Measurements from ENCODE around the gene IL1B. TPM values are rescaled to one million over a fixed set of nuclear protein-coding genes. Genes with fewer than 3 reads are reported as not detected.

IL1B gene
- total RNA-seq, 1 experiment from 2014 or later, result 1.4 TPM

DNA sequence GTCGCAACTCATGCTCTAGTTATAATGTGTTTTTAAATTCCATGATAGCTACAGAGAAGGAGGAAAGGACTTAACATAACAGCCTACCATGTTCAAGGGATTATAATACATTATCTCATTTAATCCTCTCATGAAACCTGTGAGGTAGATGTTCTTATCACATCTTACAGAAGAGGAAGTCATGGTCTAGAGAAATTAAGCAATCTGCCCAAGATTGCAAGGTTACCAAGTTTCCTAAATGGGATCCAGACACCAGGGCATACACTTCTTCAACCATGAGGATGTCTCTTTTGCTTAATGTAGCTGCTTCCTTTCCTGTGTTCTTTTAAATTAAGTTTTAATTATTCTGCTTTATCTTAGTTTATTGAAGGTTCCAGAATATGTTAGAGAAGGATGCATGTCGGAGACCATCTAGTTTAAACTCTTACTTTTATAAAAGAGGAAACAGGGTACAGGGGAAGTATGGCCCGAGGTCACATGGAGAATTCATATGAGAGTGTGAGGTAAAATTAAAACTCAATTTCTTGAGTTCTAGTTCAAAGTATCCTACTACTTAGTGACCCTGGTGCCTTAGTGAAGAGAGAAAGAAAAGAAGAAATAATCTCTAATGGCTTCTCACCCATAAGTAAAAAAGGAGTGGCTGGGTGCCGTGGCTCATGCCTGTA lies 48.7 kb downstream of the IL1B start:
- Histone ChIP-seq H3K9me2 (ENCODE audit: insufficient read depth) (no peaks in the 10 kb centered on the region), H3F3A (ENCODE audit: insufficient read depth, low read depth) (peaks cover 8% of the 10 kb centered on the region), H3K36me3 (ENCODE audit: low read depth) (no peaks in the 10 kb centered on the region), H3K27ac (peak overlapping the region; percentile 78), H3K27me3 (ENCODE audit: insufficient read depth, low read depth) (no peaks in the 10 kb centered on the region), H4K20me1 (ENCODE audit: insufficient read depth) (no peaks in the 10 kb centered on the region), H3K4me1 (replicated peaks; ENCODE audit: insufficient read depth) (peaks cover 47% of the 10 kb centered on the region), H3K4me2 (peak overlapping the region; percentile 30), H3K4me3 (no peak overlapping the region), H2AFZ (no peak overlapping the region), H3K79me2 (ENCODE audit: low read depth) (no peaks in the 10 kb centered on the region), H3K9me3 (ENCODE audit: insufficient read depth, low read depth) (peaks cover 16% of the 10 kb centered on the region)
- ChIA-PET CTCF (interaction anchor here (0.6 kb wide), 1 partner anchor 215 kb away, joined by 4 read pairs; no protein-coding TSS in a partner anchor), POLR2A (ENCODE audit: unreplicated experiment) (no interaction called here)
- intact Hi-C loops (cut with micrococcal nuclease; ENCODE audit: unreplicated experiment), result no loop called here
- TF ChIP-seq EZH2 (IDR thresholded peaks at IDR 0.05; ENCODE audit: low read depth) (no peak), CTCF (conservative IDR thresholded peaks at IDR 0.05) (no peak)
- BruUV-seq (replicated peaks), result no TSS peak
- DNase-seq, result no peak

- Histone ChIP-seq H2AFZ (no peak overlapping the region), H3K9me3 (ENCODE audit: insufficient read depth, low read depth) (peaks cover 13% of the 10 kb centered on the region), H3K79me2 (ENCODE audit: low read depth) (no peaks in the 10 kb centered on the region), H3K4me3 (no peak overlapping the region), H3F3A (ENCODE audit: insufficient read depth, low read depth) (peaks cover 2% of the 10 kb centered on the region; the same call in 1 of the 2 replicates), H3K9me2 (ENCODE audit: insufficient read depth) (no peaks in the 10 kb centered on the region), H3K4me1 (replicated peaks; ENCODE audit: insufficient read depth) (peaks cover 41% of the 10 kb centered on the region), H3K27me3 (ENCODE audit: insufficient read depth, low read depth) (no peaks in the 10 kb centered on the region), H4K20me1 (ENCODE audit: insufficient read depth) (no peaks in the 10 kb centered on the region), H3K36me3 (ENCODE audit: low read depth) (no peaks in the 10 kb centered on the region), H3K4me2 (peak overlapping the region; percentile 30), H3K27ac (peak overlapping the region; percentile 78)
- TF ChIP-seq EZH2 (IDR thresholded peaks at IDR 0.05; ENCODE audit: low read depth) (no peak), CTCF (conservative IDR thresholded peaks at IDR 0.05) (no peak)
- intact Hi-C loops (cut with micrococcal nuclease; ENCODE audit: unreplicated experiment), result no loop called here
- ChIA-PET CTCF (interaction anchor here (0.6 kb wide), 1 partner anchor 215 kb away, joined by 4 read pairs; no protein-coding TSS in a partner anchor), POLR2A (ENCODE audit: unreplicated experiment) (no interaction called here)
- BruUV-seq (replicated peaks), result no TSS peak
- DNase-seq, result peak in 1 of 2 experiments; percentile 67
Observed at GRCh38 chr2:112787294-112787693, 49.3 kb downstream of the IL1B start.

DNA sequence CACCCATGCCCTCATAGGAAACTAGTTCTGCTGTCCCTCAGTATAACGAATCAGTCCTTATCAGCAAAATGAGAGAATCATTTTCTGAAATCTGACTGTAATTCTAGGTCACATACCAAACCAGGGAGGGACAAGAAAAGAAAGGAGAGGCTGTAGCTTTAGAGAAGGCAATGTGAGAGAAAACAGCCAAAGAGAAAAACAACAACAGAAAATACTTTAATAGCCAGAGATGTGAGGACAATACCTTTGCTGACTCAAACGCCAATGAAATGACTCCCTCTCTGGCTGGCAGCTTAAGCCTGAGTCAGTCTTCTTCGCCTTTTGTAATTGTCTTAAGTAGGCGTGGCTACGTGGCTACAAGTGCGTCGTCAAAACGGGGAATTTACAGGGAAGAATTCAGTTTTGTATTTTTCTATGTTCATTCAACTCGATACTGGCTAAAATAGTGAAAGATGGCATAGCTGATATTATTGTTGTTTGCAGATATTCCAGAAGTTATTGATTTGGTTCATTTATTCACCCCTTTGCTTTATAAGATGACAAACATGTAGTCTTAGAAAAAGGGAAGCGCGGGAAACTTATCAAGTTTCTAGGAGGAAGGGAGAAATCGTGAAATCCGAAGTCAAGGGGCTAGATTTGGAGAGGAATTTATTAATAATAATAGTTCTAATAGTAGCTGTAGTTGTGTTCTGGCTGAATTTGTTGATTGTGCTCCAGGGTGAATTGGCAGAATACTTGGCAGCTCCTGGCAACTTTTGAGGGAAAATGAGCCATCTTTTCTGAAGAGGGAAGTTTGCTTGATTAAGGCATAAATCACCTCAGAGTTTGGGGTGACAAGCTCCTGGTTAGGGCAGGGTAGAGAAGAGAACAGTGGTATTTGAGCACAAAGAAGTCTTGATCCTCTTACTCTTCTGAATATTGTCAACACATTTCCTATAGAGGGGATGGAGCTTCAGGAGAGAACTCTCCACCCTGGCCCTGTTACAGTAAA lies 52.1 kb downstream of the IL1B start, which contains the start of gene IL1A:
IL1A (minus strand) TSS at position 295 of the 991 bp plus-strand sequence. CDS start 723 bp downstream, outside the sequence.
- H3K79me2 ChIP-seq (ENCODE audit: low read depth), result no peaks in the 10 kb centered on the region
- peaks cover 36% of the 10 kb centered on the region for H3K4me1 ChIP-seq (replicated peaks; ENCODE audit: insufficient read depth)
- peak within 1 kb of the TSS; percentile 44 for H3K27ac ChIP-seq
- H3K27me3 ChIP-seq (ENCODE audit: insufficient read depth, low read depth), result no peaks in the 10 kb centered on the region
- H3K36me3 ChIP-seq (ENCODE audit: low read depth), result no peaks in the 10 kb centered on the region
- ChIA-PET POLR2A (ENCODE audit: unreplicated experiment) (interaction anchor here (0.7 kb wide), 1 partner anchor 371 kb away, joined by 6 read pairs; no protein-coding TSS in a partner anchor), CTCF (interaction anchor here (0.5 kb wide), 1 partner anchor 9 kb away, joined by 3 read pairs; no protein-coding TSS in a partner anchor)
- peak within 1 kb of the TSS; percentile 21; the same call in 1 of the 2 replicates for H3K4me3 ChIP-seq
- peak within 1 kb of the TSS; percentile 46 for H3K4me2 ChIP-seq
- H3K9me3 ChIP-seq (ENCODE audit: insufficient read depth, low read depth), result peaks cover 4% of the 10 kb centered on the region
- no peak for TF ChIP-seq CTCF (conservative IDR thresholded peaks at IDR 0.05)
- TF ChIP-seq EZH2 (IDR thresholded peaks at IDR 0.05; ENCODE audit: low read depth), result no peak
- H3K9me2 ChIP-seq (ENCODE audit: insufficient read depth), result no peaks in the 10 kb centered on the region; the same call in 1 of the 2 replicates
- H4K20me1 ChIP-seq (ENCODE audit: insufficient read depth), result no peaks in the 10 kb centered on the region
- no peak within 1 kb of the TSS for H2AFZ ChIP-seq
- peak; percentile 37 to 65 for DNase-seq
- intact Hi-C loops (cut with micrococcal nuclease; ENCODE audit: unreplicated experiment), result no loop called here
- BruUV-seq (replicated peaks), result TSS peak; percentile 47
- no peaks in the 10 kb centered on the region for H3F3A ChIP-seq (ENCODE audit: insufficient read depth, low read depth)
